ENCODE results near the gene PI4K2A. TPM values are rescaled to one million over a fixed set of nuclear protein-coding genes. Genes with fewer than 3 reads are reported as not detected.

Gene PI4K2A
- total RNA-seq, 1 donor from 2014 or later = 32.2 TPM

GRCh38 chr10:97704341-97704740 lies 63.9 kb downstream of the PI4K2A start:
- DNase-seq (ENCODE audit: low read depth) = no peak

- DNase-seq (ENCODE audit: low read depth) = no peak
These were observed 64.7 kb downstream of the PI4K2A start for GRCh38 chr10:97705006-97705670.

GRCh38 chr10:97707134-97707861 lies 66.8 kb downstream of the PI4K2A start:
- DNase-seq (ENCODE audit: low read depth) = no peak

GRCh38 chr10:97708167-97708566 lies 67.7 kb downstream of the PI4K2A start:
- DNase-seq (ENCODE audit: low read depth) = no peak

GRCh38 chr10:97708976-97709946 lies 68.8 kb downstream of the PI4K2A start:
- peak; percentile 89 for DNase-seq (ENCODE audit: low read depth)

- DNase-seq (ENCODE audit: low read depth) = no peak
These were observed 71.4 kb downstream of the PI4K2A start for GRCh38 chr10:97711640-97712572.

GRCh38 chr10:97713339-97713825 lies 72.9 kb downstream of the PI4K2A start, which contains the start of gene MARVELD1:
Gene MARVELD1, plus strand, starts transcription at chr10:97713730. Its CDS starts 147 bp downstream, at chr10:97713877.
- peak; percentile 83 for DNase-seq (ENCODE audit: low read depth)

- peak; percentile 81 for DNase-seq (ENCODE audit: low read depth)
These were observed 73.4 kb downstream of the PI4K2A start for GRCh38 chr10:97713826-97714400.

GRCh38 chr10:97714401-97715258 lies 74.2 kb downstream of the PI4K2A start:
- DNase-seq (ENCODE audit: low read depth) = peak; percentile 90

GRCh38 chr10:97715259-97715874 lies 74.9 kb downstream of the PI4K2A start:
- no peak for DNase-seq (ENCODE audit: low read depth)

- DNase-seq (ENCODE audit: low read depth) = no peak
These were observed 77.2 kb downstream of the PI4K2A start for GRCh38 chr10:97717627-97718026.

- no peak for DNase-seq (ENCODE audit: low read depth)
These were observed 77.7 kb downstream of the PI4K2A start for GRCh38 chr10:97718178-97718577.

GRCh38 chr10:97718659-97719142 lies 78.2 kb downstream of the PI4K2A start:
- peak; percentile 55 for DNase-seq (ENCODE audit: low read depth)

GRCh38 chr10:97719602-97720001 lies 79.1 kb downstream of the PI4K2A start:
- DNase-seq (ENCODE audit: low read depth) = no peak

- DNase-seq (ENCODE audit: low read depth) = no peak
These were observed 81.7 kb downstream of the PI4K2A start for GRCh38 chr10:97721871-97722780.

- DNase-seq (ENCODE audit: low read depth) = no peak
These were observed 82.5 kb downstream of the PI4K2A start for GRCh38 chr10:97723001-97723400.

GRCh38 chr10:97724341-97724941 lies 84.0 kb downstream of the PI4K2A start:
- no peak for DNase-seq (ENCODE audit: low read depth)
